Stimulated activated CD4-positive, alpha-beta T cell treated with anti-CD3 and anti-CD28 coated beads, Interleukin-2, amount 100 ng/mL, for 48 hours (primary cell): ENCODE data around the gene MRAS.
"Not testable (repeated sequence)": the region's sequence is repeated elsewhere in the genome, so short reads cannot be mapped to it uniquely, and the experiment has no call there.

ENCODE experiments used
- DNase-seq, 2 donors: peaks; one replicate each; pipeline ENCODE4 v3.0.0-alpha.2; 2020

Gene MRAS

DNA sequence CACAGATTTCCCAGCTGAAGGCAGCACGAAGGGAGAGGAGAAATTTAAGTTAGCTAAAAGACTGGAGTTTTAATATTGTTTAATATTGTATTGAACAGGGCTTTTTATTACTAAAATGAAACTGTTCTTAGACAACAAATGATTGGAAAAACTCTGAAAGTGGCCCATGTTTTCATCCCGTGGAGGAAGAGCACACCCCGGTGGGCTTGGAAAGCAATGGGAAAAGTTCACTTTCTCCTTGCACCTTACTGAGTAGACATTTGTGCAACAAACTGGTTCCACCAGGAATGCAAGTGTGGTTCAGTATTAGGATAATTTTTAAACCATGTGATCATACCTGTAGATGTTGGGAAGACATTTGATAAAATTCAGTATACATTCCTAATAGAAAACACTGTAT, 77.8 kb downstream of the MRAS start:
- no peak for DNase-seq

DNA sequence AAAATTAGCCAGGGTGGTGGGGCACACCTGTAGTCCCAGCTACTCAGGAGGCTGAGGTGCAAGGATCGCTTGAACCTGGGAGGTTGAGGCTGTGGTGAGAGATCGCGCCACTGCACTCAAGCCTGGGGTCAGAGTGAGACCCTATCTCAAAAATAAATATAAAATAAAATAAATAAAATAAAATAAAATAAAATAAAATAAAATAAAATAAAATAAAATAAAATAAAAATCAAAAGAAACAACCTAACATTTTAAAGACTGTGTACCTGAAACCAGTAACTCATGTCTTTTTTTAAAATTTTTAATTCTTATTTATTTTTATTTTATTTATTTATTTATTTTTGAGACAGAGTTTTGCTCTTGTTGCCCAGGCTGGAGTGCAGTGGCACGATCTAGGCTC, 78.4 kb downstream of the MRAS start:
- DNase-seq, result not testable (repeated sequence)

DNA sequence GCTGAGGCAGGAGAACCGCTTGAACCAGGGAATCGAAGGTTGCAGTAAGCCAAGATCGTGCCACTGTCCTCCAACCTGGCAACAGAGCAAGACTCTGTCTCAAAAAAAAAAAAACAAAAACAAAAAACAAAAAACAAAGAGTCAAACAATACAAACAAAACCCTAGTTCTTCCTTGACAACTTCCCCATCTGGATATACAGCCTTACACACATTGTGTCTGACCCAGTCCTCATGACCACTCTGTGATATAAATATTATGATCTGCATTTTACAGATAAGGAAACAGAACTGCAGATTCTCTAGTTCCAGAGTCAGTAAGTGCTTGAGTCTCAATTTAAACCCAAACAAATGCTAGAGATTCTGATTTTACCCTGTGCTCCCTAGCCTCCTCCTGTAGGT, 81.3 kb downstream of the MRAS start:
- no peak for DNase-seq

DNA sequence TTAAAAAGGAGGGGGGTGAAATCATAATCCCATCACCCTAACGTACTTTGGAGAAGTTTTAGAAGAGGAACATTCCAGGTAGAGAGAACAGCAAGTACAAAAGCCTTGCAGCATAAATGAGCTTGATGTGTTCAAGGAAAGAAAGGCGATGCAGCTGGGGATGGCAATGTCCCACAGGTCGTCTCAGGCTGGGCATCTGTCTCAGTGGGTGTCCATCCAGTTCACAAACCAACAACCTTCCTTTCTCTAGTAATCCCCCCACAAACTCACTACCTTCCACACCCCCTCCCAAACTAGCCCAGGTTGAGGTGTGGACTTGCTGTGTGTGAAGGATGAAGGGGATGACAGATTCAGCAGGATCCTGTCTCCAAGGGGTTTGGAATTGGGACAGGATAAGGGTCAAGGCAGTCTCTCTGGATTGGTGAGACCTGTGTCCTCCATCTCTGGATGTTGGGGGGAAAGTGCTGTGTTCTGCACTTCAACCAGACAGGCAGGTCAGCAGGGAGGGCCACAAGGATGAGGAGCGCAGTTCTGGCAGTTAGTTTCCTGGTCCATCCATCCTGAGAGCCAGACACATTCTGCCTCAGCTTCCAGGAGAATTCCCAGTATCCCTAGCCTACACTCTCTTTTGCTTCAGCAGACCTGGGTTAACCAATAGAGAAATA, 84.3 kb downstream of the MRAS start:
- no peak for DNase-seq

DNA sequence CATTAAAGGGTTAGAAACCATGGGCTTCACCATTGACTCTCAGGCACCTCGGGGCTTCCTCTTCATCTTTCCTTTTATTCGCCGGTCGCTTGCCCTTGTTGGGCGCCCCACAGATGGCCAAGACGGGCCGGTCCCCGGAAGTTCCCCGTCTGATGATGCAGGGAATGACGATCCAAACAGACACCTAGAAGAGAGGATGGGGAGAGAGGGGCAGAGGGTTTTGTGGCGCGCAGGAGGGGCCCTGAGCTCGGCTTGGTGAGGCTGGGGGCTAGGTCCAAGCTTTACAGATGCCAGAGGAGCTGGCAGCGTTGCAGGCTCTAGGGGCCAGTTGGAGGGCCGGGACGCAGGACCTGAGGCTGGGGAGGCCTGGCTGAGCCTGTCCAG, 85.5 kb downstream of the MRAS start:
- no peak for DNase-seq

DNA sequence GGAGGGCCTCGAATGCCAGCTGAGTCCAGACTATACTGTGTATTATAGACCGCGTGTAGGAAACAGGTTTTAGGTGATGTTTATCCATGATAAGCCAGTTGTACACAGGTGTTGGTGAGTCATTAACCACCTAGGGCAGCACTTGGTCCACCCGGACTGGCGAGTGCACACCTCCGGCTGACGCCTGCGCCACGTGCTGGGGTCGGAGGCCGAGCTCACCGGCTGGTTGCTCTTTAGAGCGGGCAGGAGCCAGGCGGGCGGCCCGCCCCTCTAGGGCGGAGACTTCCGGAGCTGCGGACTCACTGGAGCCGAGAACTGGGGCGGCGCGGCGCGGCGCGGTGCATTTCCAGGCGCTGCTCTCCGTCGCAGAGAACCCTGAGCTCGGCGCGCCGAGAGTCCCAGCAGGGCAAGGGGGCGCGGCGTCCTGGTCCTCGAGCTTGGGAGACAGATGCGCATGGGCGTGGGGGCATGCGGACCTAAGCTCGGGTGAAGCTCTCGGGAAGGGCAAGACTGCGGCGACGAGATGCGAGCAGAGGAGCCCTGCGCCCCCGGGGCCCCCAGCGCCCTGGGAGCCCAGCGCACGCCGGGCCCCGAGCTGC, 86.0 kb downstream of the MRAS start, which contains the start of gene ESYT3:
Gene ESYT3 (plus strand): TSS at position 341 of the 599 bp plus-strand sequence. CDS start 183 bp downstream, at position 524.
- peak; percentile 49 to 51 for DNase-seq

DNA sequence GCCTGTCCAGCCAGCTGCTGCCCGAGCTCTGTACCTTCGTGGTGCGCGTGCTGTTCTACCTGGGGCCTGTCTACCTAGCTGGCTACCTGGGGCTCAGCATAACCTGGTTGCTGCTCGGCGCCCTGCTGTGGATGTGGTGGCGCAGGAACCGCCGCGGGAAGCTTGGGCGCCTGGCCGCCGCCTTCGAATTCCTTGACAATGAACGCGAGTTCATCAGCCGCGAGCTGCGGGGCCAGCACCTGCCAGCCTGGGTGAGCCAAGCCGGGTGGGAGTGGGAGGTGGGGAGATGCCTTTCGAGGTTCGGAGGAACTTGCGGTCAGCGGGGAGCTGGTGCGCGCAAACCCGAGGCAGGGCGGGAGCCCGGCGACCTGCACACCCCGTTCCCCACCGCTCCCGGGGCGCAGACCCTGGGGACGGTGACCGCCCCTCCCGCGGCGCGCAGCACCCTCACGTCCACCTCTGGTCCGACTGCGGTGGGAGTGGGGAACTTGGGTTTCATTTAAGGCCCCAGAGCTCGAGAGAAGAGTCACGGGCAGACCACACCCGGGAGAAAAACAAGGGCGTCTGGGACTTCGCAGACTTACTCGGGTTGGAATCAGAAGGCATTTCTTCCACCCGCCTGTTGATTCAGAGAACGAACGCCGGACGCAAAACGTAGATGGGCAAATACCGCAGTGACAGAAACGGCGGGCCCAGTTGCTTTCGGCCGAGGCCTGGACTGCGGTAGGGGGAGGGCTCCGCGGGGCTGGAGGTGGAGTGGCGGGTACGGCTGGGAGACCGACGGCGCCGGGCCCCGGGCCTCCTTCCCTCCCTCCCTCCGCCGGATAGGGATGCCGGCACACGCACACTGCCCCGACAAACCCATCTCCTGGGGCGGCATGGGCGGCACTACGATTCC, 86.7 kb downstream of the MRAS start:
- DNase-seq, result no peak

DNA sequence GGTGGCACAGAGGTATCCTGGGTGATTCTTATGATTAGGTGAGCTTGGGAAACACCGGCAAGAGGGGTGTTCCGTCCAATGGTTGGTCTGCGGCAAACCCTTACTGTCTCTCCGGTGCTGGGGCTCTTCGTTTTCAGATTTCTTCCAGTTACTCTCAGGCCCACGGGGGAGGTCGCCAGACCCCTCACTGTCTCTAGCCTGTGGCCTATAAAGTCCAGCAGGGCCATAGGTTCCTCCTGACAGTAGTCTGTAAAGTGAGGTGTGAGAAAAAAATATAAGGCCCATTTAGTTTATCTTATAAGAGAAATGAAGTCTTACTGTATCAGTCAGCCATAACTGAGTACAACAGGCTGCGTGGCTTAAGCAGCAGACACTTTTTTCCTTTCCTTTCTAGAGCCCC, 87.5 kb downstream of the MRAS start:
- DNase-seq, result no peak

DNA sequence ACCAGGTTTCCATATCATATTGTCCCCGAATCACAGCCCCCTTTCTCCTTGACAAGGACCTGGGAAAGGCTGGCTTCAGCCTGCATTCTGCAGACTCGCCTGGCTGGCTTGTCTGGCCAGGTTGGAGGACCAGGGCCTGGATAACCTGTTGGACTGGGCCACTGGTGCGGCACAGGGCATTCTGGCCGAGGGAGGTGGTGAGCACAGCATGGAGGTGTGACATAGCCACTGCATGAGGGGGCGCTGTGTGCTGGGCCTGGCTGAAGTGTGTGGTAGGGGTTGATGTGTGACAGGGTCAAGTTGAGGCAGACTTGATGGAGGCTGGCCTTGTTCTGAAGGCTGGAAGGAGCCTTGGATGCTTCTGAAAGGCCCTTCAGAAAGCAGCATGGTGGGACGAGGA, 88.9 kb downstream of the MRAS start:
- DNase-seq, result no peak

DNA sequence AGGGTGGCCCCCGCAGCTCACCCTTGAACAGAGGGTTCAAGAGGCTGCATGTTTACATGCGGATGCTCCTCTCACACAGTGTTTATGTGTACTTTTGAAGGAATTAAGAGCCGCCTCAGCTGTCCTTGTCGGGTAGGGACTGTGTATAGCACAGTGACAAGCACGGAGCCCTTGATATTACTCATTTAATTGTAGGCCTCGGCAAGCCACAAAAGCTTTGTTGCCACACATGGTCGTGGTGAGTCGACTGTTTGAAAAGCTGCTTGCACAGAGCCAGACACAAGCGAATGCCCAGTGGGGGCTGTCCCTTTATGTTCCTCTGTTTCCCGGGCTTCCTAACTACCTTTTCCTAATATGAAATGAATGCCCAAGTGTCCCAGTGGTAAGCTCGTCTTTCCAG, 90.5 kb downstream of the MRAS start:
- DNase-seq, result no peak

DNA sequence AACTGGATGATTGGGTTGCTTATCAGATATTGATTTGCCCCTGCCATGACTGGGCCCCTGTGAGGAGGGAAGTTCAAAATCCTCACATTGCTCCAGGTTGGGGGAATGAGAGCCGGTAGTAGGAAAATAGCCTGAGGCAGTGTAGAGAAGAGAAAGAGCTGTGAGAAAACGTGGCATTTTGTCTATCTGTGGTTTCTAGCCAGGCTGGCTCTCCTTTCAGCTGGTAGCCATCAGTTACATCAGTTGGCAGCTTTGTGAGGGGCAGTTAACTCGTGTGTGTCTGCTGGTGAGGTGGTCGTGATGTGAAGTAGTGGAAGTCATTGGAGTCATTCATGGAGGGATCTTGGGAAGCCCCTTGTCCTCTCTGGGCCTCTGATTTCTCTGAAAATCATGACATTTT, 91.3 kb downstream of the MRAS start:
- no peak for DNase-seq

DNA sequence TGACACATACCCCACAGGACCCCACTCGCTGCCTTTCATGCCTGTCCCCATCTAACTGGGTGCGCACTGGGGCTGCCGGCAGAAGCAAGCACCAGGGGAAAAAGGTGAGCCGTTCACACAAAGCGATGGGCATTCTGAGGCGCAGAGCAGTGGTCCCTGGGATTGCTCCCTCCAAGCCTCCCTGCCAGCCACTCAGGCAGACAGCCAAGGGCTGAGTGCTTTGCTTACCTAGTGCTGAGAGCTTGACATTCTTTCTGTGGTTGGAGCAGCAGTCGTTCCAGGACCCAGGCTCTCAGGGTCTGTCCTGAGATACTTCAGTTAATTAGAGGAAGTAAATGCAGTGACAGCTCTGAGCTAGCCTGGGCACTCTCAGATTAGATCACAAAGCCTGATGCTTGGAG, 91.7 kb downstream of the MRAS start:
- no peak for DNase-seq

DNA sequence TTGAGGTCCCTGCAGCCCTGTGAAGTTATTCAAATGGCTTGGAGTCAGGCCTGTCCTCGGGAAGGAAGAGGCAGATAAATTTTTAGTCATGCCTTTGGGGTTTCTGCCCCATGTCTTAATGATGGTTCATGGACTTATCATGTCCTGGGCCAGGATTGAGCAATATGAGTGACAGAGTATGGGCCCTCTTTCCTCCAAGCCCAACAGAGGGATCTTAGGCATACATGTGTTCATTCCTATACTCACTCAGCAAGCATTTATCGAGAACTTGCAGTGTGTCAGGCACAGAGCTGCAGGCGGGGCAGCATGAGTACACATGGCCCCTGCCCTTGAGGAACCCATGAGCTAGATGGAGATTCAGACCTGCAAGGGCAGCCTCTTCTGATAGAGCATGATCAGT, 92.2 kb downstream of the MRAS start:
- DNase-seq, result no peak

DNA sequence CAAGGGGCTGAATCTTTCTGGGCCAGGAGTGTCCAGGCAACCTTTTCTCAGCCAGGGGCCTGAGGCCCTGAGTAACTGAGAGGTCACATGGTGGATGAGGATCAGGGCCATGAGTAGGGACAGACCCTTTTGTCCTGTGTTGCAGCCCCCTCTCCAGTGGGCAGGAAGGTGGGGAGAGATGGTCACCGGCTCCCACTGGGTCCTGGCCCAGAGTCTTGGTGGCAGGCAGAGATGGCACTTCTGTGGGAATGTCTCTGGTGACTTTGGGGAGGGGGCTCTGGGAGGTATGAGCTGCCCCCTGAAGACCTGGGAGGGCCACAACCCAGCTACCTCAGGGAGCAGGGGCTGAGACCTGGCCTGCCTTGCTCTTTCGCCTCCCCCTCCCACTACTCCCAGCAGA, 92.9 kb downstream of the MRAS start:
- no peak for DNase-seq

DNA sequence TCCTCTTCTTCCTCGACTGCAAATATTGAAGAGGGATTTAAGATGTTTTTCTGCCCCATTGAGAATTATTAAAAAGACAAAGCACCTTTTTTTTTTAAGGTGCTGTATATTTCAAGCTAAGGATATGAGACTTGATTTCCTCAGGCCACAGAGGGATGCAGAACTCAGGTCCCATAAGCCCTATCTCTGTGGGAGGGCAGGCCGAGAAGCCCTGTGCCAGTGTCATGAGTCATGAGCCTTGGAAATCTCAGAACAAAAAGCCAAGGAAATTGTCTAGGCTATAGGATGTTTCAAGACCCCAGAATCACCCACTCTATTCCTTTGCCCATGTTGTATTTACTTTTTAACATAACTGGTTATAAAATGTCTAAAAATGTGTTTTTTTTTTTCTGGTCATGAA, 93.4 kb downstream of the MRAS start:
- DNase-seq, result no peak

DNA sequence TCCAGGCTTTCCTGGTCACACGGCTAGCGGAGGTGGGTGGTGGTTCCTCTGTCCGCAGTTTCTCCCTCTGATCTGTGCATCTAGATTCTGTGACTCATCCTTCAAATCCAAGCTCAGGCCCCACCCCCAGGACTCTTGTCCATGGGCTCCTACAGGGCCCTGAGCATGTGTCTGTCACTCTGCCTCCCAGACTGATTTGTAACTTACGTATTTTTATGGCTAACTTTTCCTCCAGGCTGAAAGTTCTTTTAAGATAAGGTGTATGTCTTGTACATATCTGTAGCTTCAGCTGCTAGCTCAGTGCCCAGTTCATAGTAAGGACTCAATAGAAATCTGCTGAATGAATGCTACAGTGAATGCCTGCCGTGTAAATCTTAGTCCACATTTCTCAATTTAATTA, 94.1 kb downstream of the MRAS start:
- DNase-seq, result no peak

DNA sequence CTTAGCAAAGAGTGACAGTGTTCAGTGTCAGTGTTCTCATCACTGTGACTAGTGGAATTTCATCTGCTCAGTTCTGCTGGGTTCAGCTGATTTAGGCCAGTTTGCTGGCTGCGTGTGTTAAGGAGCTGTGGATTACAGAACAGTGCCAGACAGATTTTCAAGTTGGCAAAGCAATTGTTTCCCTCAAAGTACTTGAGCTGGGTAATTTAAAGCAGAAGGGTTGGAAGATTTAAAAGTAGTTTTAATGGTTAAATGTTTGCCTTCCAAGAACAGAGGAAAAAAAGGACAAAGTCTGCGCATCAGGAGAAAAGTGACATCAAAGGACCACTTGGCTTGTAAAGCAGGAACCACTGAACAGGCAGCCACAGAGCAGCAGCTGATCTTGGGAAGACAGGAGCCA, 94.7 kb downstream of the MRAS start:
- no peak for DNase-seq

DNA sequence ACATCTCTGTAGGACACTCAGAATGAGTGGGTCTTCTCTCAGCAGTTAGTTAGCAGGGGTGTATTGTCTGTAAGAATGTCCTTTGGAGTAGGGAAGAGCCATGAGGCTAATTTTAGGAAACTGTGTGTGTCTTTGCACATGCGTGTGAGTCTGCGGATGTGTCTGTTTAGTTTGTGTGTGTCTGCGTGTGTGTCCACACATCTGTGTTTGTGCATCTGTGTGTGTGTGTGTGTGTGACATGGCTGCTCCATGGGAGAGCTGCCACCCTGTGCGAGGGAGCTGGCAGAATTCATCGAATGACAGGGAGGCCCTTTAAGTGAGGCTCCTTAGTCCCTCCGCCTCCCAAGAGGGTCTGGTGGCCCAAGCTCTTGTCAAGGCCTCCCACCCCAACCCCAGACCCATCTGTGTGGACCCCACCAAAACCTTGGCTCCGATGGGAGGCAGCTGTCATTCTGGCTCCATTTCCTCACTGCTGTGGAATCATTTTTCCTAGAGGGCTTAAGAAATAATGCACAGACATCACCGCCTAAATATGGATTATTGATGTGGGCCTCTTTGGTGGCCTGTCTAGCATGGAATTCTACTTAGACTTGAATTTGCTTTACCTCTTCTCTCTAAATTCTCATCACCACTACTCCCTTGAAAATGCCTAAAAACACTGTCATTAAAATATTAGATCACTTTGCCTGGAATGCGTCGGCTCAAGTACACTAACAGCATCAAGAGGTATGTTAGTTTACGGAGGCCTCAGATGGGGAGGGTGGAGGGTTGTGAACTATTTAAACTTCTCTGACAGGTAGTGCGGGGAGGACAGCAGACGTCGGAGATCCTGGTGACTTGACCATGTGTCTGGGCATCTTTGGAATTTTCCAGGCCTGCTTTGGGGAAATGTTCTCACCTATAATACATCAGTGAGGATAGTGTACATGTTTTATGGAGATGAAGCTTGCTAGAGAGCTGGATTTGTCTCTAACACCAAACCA, 95.4 kb downstream of the MRAS start:
- DNase-seq, result no peak

DNA sequence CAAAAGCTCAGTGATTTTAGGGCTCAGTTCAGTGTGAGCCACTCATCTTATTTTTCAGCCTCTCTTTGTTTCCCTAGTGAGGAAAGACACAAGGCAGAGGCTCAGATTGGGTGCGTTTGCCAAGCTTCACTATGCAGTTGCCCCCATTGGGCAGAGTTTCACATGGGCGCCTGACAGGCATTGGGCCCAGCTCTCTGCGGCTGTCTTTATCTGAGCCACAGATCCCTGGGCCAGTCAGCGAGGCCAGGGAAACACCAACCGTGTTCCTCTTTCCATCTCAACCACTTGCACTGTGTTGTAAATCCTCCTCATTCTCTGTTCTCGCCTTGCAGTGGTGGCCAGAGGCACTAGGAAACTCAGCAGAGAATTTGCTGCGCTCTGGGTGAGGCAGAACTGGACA, 96.9 kb downstream of the MRAS start:
- no peak for DNase-seq

DNA sequence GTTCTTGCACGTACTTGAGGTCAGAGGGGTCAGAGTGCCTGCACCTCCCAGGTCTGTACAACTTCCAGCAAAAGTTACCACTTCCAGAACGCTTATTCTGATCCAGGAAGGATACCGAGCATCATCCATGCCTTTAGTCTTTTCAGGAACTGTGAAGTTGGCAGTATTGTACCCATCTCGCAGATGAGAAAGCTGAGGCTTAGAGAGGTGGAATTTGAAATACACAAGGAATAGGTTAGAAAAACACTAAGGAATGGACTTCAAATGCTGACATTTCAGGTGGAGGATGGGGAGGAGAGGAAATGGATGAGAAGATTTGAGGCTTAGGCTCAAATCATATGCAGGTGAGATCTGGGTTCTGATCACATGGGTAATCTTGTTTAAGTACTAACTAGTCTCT, 97.3 kb downstream of the MRAS start:
- no peak for DNase-seq

DNA sequence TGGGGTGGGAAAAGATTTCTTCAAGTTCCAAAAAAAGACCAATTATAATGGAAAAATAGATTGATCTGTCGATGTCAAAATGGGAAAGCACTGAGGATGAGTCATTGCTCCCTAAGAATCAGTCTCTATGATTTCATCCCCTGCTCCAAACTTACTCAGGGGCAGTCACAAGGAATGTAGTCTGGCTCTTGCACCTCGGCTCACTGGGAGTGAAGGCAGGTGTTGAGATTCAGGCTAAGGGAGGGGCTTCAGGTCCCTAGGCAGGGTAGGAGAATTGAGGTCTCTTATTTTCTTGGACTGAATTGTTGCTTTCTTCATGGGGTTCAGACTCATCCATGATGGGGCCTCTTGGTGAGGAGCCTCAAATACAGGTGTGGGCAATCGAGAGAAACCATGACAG, 100.3 kb downstream of the MRAS start:
- DNase-seq, result no peak

DNA sequence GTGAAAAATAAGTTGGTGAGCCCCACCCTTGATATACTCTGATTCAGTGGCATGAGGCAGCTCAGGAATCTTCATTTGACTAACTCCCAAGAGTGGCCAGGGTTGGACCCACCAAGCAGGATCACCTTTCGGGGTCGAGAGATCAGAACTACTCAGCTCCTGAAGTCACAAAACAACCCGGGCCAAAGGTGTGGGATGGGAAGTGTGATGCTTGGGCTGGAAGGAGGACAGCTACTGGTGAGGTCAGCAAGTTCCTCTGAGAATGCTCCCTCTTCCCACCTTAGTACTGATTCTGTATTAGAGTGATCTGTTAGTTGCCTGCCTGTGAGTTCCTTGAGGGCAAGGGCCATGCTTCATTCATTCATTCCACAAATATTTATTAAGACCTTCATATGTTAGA, 101.1 kb downstream of the MRAS start:
- DNase-seq, result no peak

DNA sequence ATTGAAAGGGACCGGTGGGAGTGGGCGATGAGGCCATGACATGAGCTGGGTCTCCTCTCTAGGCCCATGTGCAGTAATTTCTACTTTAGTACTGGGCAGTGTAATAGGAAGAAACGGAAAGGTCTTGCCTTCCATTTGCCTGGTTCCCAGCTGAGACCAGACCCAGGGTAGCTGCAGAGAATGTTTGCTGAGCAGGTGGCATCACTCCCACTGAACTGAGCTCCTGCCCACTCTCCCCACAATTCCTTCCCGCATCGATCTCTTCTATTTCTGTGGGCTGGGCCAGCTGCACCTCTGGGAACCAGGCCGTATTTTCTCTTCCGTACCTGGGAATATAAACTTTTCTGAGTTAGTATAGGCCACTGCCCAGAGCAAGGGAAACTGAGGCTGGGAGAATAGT, 101.8 kb downstream of the MRAS start:
- DNase-seq, result no peak
